Measurements from ENCODE around the gene RSRC2. TPM values are rescaled to one million over a fixed set of nuclear protein-coding genes. Genes with fewer than 3 reads are reported as not detected.

The RSRC2 gene
- 25.0 and 52.5 TPM in 2 replicates for total RNA-seq

GRCh38 chr12:122526683-122527477 lies at the start of gene RSRC2, which contains the start of gene KNTC1:
Gene RSRC2, minus strand, starts transcription at chr12:122526936. Its CDS starts 83 bp downstream, at chr12:122526853.
Gene KNTC1, plus strand, starts transcription at chr12:122527249. Its CDS starts 2,815 bp downstream, at chr12:122530064.

GRCh38 chr12:122500685-122501488 lies 25.8 kb downstream of the RSRC2 start, which contains the start of gene ZCCHC8:
Gene ZCCHC8, minus strand, starts transcription at chr12:122500932. Its CDS starts 92 bp downstream, at chr12:122500840.

Other genes starting within 250 kb of the RSRC2 start
- gene CLIP1, start 104.3 kb downstream of the RSRC2 start, total RNA-seq: 73.4 and 73.6 TPM in 2 replicates
- gene ZCCHC8, start 26.0 kb downstream of the RSRC2 start, total RNA-seq: 13.7 and 18.8 TPM in 2 replicates
- gene KNTC1, start 313 bp upstream of the RSRC2 start, total RNA-seq: 8.3 and 51.2 TPM in 2 replicates
- gene HCAR2, start 176.4 kb upstream of the RSRC2 start, total RNA-seq: not detected in 2 replicates
- gene HCAR3, start 189.9 kb upstream of the RSRC2 start, total RNA-seq: not detected in 2 replicates
- gene HCAR1, start 203.9 kb upstream of the RSRC2 start, total RNA-seq: 0.50 and 0.87 TPM in 2 replicates
- 32.7 and 41.2 TPM in 2 replicates for gene DENR, start 225.9 kb upstream of the RSRC2 start, total RNA-seq
- gene CCDC62, start 247.6 kb upstream of the RSRC2 start, total RNA-seq: 0.44 and 1.2 TPM in 2 replicates